ENCODE results near the gene TTLL1.

DNA sequence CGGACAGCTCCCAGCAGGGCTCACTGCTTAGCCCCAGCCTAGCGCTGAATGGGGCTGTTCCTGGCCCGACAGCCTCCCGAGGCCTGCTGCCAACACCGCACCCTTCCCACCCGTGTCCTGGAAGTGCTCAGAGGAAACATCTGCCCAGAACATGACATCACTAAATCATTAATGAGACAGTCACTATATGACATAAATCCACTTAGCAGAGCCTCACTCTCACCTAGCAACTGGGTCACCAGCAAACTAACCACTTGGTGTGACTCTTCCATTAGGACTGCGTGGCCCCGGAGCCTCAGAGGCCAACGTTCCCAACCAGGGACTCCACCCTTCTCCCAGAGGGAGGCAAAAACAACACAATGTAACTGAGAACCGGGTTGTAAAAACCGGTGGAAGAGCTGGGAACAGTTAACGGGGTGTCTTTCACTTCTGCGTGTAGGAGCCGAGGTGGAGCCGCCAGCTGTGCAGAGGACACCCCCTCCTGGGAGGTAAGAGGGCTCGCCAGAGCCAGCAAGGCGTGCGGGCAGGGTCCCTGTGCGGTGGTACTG, 52.8 kb downstream of the TTLL1 start:
- TF ChIP-seq POLR2AphosphoS5 (IDR thresholded peaks at IDR 0.05) = peak in 2 of 3 donors; percentile 46 to 61
- no peak for TF ChIP-seq POLR2A (IDR thresholded peaks at IDR 0.05)
- TF ChIP-seq, protein P1, sequence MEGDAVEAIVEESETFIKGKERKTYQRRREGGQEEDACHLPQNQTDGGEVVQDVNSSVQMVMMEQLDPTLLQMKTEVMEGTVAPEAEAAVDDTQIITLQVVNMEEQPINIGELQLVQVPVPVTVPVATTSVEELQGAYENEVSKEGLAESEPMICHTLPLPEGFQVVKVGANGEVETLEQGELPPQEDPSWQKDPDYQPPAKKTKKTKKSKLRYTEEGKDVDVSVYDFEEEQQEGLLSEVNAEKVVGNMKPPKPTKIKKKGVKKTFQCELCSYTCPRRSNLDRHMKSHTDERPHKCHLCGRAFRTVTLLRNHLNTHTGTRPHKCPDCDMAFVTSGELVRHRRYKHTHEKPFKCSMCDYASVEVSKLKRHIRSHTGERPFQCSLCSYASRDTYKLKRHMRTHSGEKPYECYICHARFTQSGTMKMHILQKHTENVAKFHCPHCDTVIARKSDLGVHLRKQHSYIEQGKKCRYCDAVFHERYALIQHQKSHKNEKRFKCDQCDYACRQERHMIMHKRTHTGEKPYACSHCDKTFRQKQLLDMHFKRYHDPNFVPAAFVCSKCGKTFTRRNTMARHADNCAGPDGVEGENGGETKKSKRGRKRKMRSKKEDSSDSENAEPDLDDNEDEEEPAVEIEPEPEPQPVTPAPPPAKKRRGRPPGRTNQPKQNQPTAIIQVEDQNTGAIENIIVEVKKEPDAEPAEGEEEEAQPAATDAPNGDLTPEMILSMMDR (IDR thresholded peaks at IDR 0.05) = no peak
